Astrocyte of the spinal cord (primary cell): Measurements from ENCODE around the gene XPO6.

Experiments used
- DNase-seq: peaks from one replicate; pipeline ENCODE4 v3.0.0; 2011; ENCODE audit warnings: low read depth, low spot score
- H3K4me3 ChIP-seq: 2 replicates; pipeline ENCODE4 v1.5.1; 2011; ENCODE audit warnings: low read depth, mild to moderate bottlenecking, low read length, moderate library complexity
- in situ Hi-C: cut with HindIII; loops from 2 replicates; pipeline ENCODE4 v1.10.0; 2017; ENCODE audit warnings: low sequenced_read_pairs
- TF ChIP-seq, protein P1 (sequence below): IDR thresholded peaks from 2 replicates; pipeline ENCODE4 v1.5.1; 2012; ENCODE audit warnings: low read depth, mild to moderate bottlenecking, low read length, inconsistent platforms

The XPO6 gene, protein sequence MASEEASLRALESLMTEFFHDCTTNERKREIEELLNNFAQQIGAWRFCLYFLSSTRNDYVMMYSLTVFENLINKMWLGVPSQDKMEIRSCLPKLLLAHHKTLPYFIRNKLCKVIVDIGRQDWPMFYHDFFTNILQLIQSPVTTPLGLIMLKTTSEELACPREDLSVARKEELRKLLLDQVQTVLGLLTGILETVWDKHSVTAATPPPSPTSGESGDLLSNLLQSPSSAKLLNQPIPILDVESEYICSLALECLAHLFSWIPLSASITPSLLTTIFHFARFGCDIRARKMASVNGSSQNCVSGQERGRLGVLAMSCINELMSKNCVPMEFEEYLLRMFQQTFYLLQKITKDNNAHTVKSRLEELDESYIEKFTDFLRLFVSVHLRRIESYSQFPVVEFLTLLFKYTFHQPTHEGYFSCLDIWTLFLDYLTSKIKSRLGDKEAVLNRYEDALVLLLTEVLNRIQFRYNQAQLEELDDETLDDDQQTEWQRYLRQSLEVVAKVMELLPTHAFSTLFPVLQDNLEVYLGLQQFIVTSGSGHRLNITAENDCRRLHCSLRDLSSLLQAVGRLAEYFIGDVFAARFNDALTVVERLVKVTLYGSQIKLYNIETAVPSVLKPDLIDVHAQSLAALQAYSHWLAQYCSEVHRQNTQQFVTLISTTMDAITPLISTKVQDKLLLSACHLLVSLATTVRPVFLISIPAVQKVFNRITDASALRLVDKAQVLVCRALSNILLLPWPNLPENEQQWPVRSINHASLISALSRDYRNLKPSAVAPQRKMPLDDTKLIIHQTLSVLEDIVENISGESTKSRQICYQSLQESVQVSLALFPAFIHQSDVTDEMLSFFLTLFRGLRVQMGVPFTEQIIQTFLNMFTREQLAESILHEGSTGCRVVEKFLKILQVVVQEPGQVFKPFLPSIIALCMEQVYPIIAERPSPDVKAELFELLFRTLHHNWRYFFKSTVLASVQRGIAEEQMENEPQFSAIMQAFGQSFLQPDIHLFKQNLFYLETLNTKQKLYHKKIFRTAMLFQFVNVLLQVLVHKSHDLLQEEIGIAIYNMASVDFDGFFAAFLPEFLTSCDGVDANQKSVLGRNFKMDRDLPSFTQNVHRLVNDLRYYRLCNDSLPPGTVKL

DNA sequence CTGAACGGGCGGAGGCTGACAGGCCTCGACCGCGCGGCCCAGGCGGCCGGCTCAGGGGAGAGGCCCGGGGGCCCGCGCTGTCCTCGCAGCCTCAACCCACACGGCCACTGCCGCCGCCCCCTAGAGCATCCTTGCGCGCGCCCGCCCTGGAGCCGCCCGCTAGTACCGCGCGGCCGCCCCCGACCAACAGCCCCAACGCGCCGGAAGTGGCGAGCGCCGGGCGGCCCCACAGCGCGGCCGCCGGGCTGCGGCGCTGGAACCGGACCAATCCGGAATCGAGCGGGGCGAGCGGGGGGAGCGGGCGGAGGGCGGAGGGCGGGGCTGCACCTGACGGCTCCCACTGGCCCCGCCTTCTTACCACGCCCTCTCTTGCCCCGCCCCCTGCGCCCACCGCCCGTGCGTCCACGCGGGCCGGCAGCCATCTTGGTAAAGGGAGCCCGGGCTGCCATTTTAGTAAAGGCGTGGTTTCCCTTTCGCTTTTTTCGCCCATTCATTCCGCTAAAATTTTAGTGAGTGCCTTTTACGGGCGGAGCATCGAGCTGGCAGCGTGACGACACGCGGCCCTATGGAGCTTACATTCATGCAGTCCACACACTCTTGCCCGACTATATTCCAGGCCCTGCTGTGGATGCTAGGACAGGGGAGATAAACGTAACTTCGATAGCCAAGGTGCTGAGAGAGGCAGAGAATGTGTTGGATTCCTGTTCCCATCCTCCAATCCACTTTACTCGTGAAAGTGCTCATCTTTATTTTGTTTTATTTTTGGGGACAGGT is at the start of gene XPO6:
TSS of gene XPO6 (minus strand) at position 208 of the 774 bp plus-strand sequence. CDS start 597 bp downstream, outside the sequence.
- in situ Hi-C loops: no loop called here
- TF ChIP-seq, protein P1, sequence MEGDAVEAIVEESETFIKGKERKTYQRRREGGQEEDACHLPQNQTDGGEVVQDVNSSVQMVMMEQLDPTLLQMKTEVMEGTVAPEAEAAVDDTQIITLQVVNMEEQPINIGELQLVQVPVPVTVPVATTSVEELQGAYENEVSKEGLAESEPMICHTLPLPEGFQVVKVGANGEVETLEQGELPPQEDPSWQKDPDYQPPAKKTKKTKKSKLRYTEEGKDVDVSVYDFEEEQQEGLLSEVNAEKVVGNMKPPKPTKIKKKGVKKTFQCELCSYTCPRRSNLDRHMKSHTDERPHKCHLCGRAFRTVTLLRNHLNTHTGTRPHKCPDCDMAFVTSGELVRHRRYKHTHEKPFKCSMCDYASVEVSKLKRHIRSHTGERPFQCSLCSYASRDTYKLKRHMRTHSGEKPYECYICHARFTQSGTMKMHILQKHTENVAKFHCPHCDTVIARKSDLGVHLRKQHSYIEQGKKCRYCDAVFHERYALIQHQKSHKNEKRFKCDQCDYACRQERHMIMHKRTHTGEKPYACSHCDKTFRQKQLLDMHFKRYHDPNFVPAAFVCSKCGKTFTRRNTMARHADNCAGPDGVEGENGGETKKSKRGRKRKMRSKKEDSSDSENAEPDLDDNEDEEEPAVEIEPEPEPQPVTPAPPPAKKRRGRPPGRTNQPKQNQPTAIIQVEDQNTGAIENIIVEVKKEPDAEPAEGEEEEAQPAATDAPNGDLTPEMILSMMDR: no peak
- peak within 1 kb of the TSS; percentile 85 for H3K4me3 ChIP-seq
- peak; percentile 95 for DNase-seq

DNA sequence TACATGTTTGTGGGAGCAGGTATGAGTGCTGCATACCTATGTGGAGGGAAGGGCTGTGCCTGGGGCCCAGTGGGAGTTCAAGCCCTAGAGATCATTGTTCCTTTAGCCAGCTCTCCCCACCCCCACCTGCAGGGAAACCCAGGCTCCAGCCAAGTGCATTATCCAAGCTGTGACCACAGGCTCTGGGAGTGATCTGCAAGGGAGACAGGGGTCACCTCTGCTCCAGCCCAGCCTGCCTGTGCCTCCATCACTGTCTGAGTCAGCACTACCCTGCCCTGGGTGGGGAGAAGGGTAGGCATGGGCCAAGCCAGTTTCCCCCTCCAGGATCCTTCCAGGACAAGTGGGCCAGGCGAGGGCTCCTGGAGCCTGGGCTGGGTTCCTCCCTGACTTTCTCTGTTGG is 48.4 kb upstream of the XPO6 start:
- no peak overlapping the region for H3K4me3 ChIP-seq
- no peak for DNase-seq
- in situ Hi-C loops: no loop called here
- TF ChIP-seq, protein P1: no peak

DNA sequence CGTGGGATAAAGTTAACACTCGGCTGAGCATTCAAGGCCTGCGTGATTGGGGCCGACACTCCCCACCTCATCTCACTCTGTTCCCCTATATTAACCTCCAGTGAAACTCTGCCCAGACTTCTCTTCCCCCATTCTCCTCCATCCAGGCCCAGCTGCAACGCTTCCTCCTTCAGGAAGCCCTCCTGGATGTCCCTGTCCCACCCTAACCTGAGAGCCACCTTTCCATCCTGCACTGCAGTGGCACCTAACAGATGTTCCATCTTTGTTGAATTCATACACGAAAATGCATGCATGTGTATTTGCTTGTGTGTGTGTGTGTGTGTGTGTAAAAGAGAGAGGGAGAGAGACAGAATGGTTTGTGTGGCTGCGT is 48.0 kb upstream of the XPO6 start:
- in situ Hi-C loops: no loop called here
- no peak for DNase-seq
- TF ChIP-seq, protein P1: no peak
- no peak overlapping the region for H3K4me3 ChIP-seq

DNA sequence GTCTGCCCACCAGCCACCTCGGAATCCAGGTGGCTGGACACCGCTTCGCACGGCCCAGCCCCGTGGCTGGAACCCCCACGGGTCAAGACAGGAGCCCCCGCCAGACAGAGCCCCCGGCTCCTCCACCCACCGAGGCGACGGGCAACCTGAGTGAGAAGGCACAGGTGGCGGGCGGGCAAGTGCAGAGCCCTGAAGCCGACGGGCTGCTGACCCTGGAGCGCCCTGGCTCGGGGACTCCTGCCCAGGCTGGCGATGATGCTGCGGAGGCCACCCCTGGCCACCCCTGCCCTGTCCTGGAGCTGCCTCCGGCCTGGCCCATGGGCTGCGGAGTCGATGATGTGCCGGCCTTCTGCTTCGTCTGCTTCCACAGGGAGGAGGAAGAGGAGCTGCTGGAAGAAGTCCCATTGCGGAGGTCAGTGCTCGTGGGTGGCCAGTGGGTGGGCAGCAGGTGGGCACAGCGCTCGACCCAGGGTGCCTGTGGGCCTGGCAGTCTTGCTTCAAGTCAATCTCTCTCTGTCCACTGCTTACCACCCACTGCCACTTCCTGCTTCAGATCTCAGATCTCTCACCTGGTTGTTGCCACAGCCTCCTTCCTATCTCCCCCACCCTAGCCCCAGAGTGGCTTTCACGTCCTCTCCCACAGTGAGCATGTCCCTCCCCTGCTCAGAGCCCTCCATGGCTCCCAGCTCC is 47.5 kb upstream of the XPO6 start:
- H3K4me3 ChIP-seq: no peak overlapping the region
- TF ChIP-seq, protein P1: no peak
- in situ Hi-C loops: no loop called here
- DNase-seq: no peak

DNA sequence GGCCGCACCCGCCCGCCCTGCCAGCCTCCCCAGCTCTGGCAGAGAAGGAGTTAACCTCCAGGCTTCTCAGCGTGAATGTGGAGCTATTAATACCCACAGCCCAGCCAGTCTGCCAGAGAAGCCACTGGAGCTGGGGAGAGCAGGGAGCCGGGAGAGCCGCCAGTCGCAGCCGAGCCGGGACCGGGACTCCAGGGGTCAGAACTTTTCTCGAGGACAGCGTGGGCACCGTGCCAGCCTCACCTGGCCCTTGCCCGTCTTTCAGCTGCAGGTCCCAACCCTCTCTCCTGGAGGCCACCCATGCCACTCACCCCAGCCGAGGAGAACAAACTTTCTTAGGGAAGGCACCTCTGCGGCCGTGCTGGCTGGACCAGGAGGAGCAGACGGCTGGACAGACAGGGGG is 46.8 kb upstream of the XPO6 start:
- TF ChIP-seq, protein P1: no peak
- DNase-seq: peak; percentile 2
- H3K4me3 ChIP-seq: no peak overlapping the region
- in situ Hi-C loops: no loop called here
